Measurements from ENCODE around the gene REELD1. TPM values are rescaled to one million over a fixed set of nuclear protein-coding genes. Genes with fewer than 3 reads are reported as not detected.

Gene REELD1
- total RNA-seq, 1 experiment from 2014 or later: 0.05 TPM

GRCh38 chr4:146191766-146192458 is 22.4 kb upstream of the REELD1 start:
- no peak overlapping the region for H3K27ac ChIP-seq
- H3K9me3 ChIP-seq (replicated peaks): no peaks in the 10 kb centered on the region
- peaks cover 36% of the 10 kb centered on the region for H3K4me1 ChIP-seq (replicated peaks)
- DNase-seq (ENCODE audit: low read depth in 1 of 2, low spot score in 2 of 2): peak in 1 of 2 experiments; percentile 26
- no peak overlapping the region for H3K4me3 ChIP-seq
- H3K36me3 ChIP-seq: peaks cover 55% of the 10 kb centered on the region
- no peaks in the 10 kb centered on the region for H3K27me3 ChIP-seq (replicated peaks)

- H3K9me3 ChIP-seq (replicated peaks): no peaks in the 10 kb centered on the region
- peaks cover 36% of the 10 kb centered on the region for H3K4me1 ChIP-seq (replicated peaks)
- peaks cover 38% of the 10 kb centered on the region for H3K36me3 ChIP-seq
- no peak for DNase-seq (ENCODE audit: low read depth in 1 of 2, low spot score in 2 of 2)
- no peaks in the 10 kb centered on the region for H3K27me3 ChIP-seq (replicated peaks)
- no peak overlapping the region for H3K4me3 ChIP-seq
- no peak overlapping the region for H3K27ac ChIP-seq
Observed at GRCh38 chr4:146193628-146194027, 20.7 kb upstream of the REELD1 start.

GRCh38 chr4:146194212-146194611 is 20.1 kb upstream of the REELD1 start:
- Histone ChIP-seq H3K27ac (no peak overlapping the region), H3K4me3 (no peak overlapping the region), H3K4me1 (replicated peaks) (peaks cover 36% of the 10 kb centered on the region), H3K36me3 (peaks cover 37% of the 10 kb centered on the region), H3K27me3 (replicated peaks) (no peaks in the 10 kb centered on the region), H3K9me3 (replicated peaks) (no peaks in the 10 kb centered on the region)
- no peak for DNase-seq (ENCODE audit: low read depth in 1 of 2, low spot score in 2 of 2)

GRCh38 chr4:146202665-146203064 is 11.7 kb upstream of the REELD1 start:
- no peak overlapping the region for H3K27ac ChIP-seq
- no peak overlapping the region for H3K4me3 ChIP-seq
- no peaks in the 10 kb centered on the region for H3K4me1 ChIP-seq (replicated peaks)
- no peak for DNase-seq (ENCODE audit: low read depth in 1 of 2, low spot score in 2 of 2)
- no peaks in the 10 kb centered on the region for H3K27me3 ChIP-seq (replicated peaks)
- no peaks in the 10 kb centered on the region for H3K9me3 ChIP-seq (replicated peaks)
- H3K36me3 ChIP-seq: no peaks in the 10 kb centered on the region

- Histone ChIP-seq H3K9me3 (replicated peaks) (no peaks in the 10 kb centered on the region), H3K27me3 (replicated peaks) (no peaks in the 10 kb centered on the region), H3K36me3 (no peaks in the 10 kb centered on the region), H3K4me3 (no peak overlapping the region), H3K27ac (no peak overlapping the region), H3K4me1 (replicated peaks) (peaks cover 8% of the 10 kb centered on the region)
- no peak for DNase-seq (ENCODE audit: low read depth in 1 of 2, low spot score in 2 of 2)
Observed at GRCh38 chr4:146207410-146207809, 6.9 kb upstream of the REELD1 start.

- H3K4me1 ChIP-seq (replicated peaks): peaks cover 33% of the 10 kb centered on the region
- H3K27me3 ChIP-seq (replicated peaks): no peaks in the 10 kb centered on the region
- H3K4me3 ChIP-seq: no peak overlapping the region
- DNase-seq (ENCODE audit: low read depth in 1 of 2, low spot score in 2 of 2): no peak
- no peaks in the 10 kb centered on the region for H3K9me3 ChIP-seq (replicated peaks)
- H3K27ac ChIP-seq: no peak overlapping the region
- no peaks in the 10 kb centered on the region for H3K36me3 ChIP-seq
Observed at GRCh38 chr4:146210890-146211289, 3.4 kb upstream of the REELD1 start.

- Histone ChIP-seq H3K36me3 (no peaks in the 10 kb centered on the region), H3K27ac (no peak overlapping the region), H3K4me3 (no peak overlapping the region), H3K4me1 (replicated peaks) (peaks cover 33% of the 10 kb centered on the region), H3K27me3 (replicated peaks) (no peaks in the 10 kb centered on the region), H3K9me3 (replicated peaks) (no peaks in the 10 kb centered on the region)
- no peak for DNase-seq (ENCODE audit: low read depth in 1 of 2, low spot score in 2 of 2)
Observed at GRCh38 chr4:146211440-146211839, 2.9 kb upstream of the REELD1 start.

GRCh38 chr4:146212781-146213180 is 1.6 kb upstream of the REELD1 start:
- Histone ChIP-seq H3K9me3 (replicated peaks) (no peaks in the 10 kb centered on the region), H3K4me1 (replicated peaks) (peaks cover 33% of the 10 kb centered on the region), H3K27me3 (replicated peaks) (no peaks in the 10 kb centered on the region), H3K27ac (peak overlapping the region; percentile 67), H3K4me3 (no peak overlapping the region), H3K36me3 (no peaks in the 10 kb centered on the region)
- peak; percentile 60 to 76 for DNase-seq (ENCODE audit: low read depth in 1 of 2, low spot score in 2 of 2)

- H3K27me3 ChIP-seq (replicated peaks): no peaks in the 10 kb centered on the region
- DNase-seq (ENCODE audit: low read depth in 1 of 2, low spot score in 2 of 2): peak; percentile 84 to 85
- H3K27ac ChIP-seq: peak overlapping the region; percentile 90
- peaks cover 33% of the 10 kb centered on the region for H3K4me1 ChIP-seq (replicated peaks)
- H3K9me3 ChIP-seq (replicated peaks): no peaks in the 10 kb centered on the region
- peak overlapping the region; percentile 20 for H3K4me3 ChIP-seq
- no peaks in the 10 kb centered on the region for H3K36me3 ChIP-seq
Observed at GRCh38 chr4:146222313-146222712, 8.0 kb downstream of the REELD1 start.

- DNase-seq (ENCODE audit: low read depth in 1 of 2, low spot score in 2 of 2): peak in 1 of 2 experiments; percentile 51
- no peaks in the 10 kb centered on the region for H3K9me3 ChIP-seq (replicated peaks)
- H3K4me1 ChIP-seq (replicated peaks): peaks cover 33% of the 10 kb centered on the region
- peak overlapping the region; percentile 15 for H3K27ac ChIP-seq
- H3K4me3 ChIP-seq: no peak overlapping the region
- H3K27me3 ChIP-seq (replicated peaks): no peaks in the 10 kb centered on the region
- no peaks in the 10 kb centered on the region for H3K36me3 ChIP-seq
Observed at GRCh38 chr4:146224326-146224966, 10.1 kb downstream of the REELD1 start.

GRCh38 chr4:146229406-146229805 is 15.1 kb downstream of the REELD1 start:
- Histone ChIP-seq H3K27me3 (replicated peaks) (no peaks in the 10 kb centered on the region), H3K36me3 (no peaks in the 10 kb centered on the region), H3K4me3 (no peak overlapping the region), H3K9me3 (replicated peaks) (peaks cover 3% of the 10 kb centered on the region; the same call in 1 of the 2 replicates), H3K27ac (no peak overlapping the region), H3K4me1 (replicated peaks) (peaks cover 11% of the 10 kb centered on the region)
- no peak for DNase-seq (ENCODE audit: low read depth in 1 of 2, low spot score in 2 of 2)

GRCh38 chr4:146232131-146232722 is 17.9 kb downstream of the REELD1 start:
- no peak for DNase-seq (ENCODE audit: low read depth in 1 of 2, low spot score in 2 of 2)
- no peaks in the 10 kb centered on the region for H3K27me3 ChIP-seq (replicated peaks)
- H3K4me1 ChIP-seq (replicated peaks): peaks cover 11% of the 10 kb centered on the region
- no peak overlapping the region for H3K4me3 ChIP-seq
- H3K36me3 ChIP-seq: no peaks in the 10 kb centered on the region
- H3K9me3 ChIP-seq (replicated peaks): peaks cover 3% of the 10 kb centered on the region; the same call in 1 of the 2 replicates
- no peak overlapping the region for H3K27ac ChIP-seq

GRCh38 chr4:146235654-146236177 is 21.4 kb downstream of the REELD1 start:
- Histone ChIP-seq H3K27ac (no peak overlapping the region), H3K36me3 (no peaks in the 10 kb centered on the region)

GRCh38 chr4:146236216-146236615 is 21.9 kb downstream of the REELD1 start:
- no peaks in the 10 kb centered on the region for H3K36me3 ChIP-seq
- H3K27ac ChIP-seq: no peak overlapping the region
- H3K9me3 ChIP-seq (replicated peaks): peaks cover 3% of the 10 kb centered on the region; the same call in 1 of the 2 replicates
- H3K4me1 ChIP-seq (replicated peaks): peaks cover 21% of the 10 kb centered on the region
- H3K4me3 ChIP-seq: no peak overlapping the region
- DNase-seq (ENCODE audit: low read depth in 1 of 2, low spot score in 2 of 2): no peak
- H3K27me3 ChIP-seq (replicated peaks): no peaks in the 10 kb centered on the region

More at GRCh38 chr4:146235654-146236177, 21.4 kb downstream of the REELD1 start:
- no peaks in the 10 kb centered on the region for H3K27me3 ChIP-seq (replicated peaks)
- peaks cover 16% of the 10 kb centered on the region for H3K4me1 ChIP-seq (replicated peaks)
- H3K4me3 ChIP-seq: no peak overlapping the region
- peaks cover 3% of the 10 kb centered on the region; the same call in 1 of the 2 replicates for H3K9me3 ChIP-seq (replicated peaks)
- DNase-seq (ENCODE audit: low read depth in 1 of 2, low spot score in 2 of 2): no peak
